ENCODE results near the gene PDE10A. TPM values are rescaled to one million over a fixed set of nuclear protein-coding genes. Genes with fewer than 3 reads are reported as not detected.

The PDE10A gene
- total and polyA plus RNA-seq, 2 of the 4 experiments (the other 2 are of a cell fraction): 3.4 to 12.4 TPM

DNA sequence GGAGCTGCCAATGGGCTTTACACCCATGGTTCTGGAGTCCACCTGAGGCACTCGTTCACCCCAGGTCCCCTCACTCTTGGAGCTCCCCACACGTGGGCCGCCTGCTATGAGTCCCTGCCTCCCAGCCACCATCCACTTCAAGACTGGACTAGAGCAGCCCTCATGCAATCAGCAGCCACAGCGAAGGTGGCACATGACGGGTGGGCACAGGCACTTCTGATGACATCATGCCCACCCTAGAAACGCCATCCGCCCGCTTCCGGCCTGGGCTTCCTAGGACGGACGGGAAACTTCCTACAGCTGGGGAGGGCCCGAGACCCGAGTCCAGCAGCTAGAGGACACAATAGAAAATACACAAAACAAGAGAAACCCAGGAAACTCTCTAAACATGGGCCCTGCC is 85.5 kb downstream of the PDE10A start:
- Histone ChIP-seq H3K79me1 (ENCODE audit: low read depth in 1 of 2, low read length in 2 of 2) (peaks cover 26 to 46% of the 10 kb centered on the region in 2 experiments), H2BK15ac (ENCODE audit: low read depth, low read length) (no peak overlapping the region), H2BK120ac (ENCODE audit: low read depth, low read length) (no peak overlapping the region), H4K91ac (ENCODE audit: insufficient read depth, low read depth, low read length) (no peak overlapping the region), H3K4me2 (ENCODE audit: low read depth, low read length) (no peak overlapping the region), H3K9ac (ENCODE audit: low read depth, low read length) (no peak overlapping the region), H4K20me1 (ENCODE audit: insufficient read depth, low read length) (peaks cover 7% of the 10 kb centered on the region; the same call in 1 of the 2 replicates), H3K9me3 (ENCODE audit: control insufficient read depth, insufficient read depth, low read length) (no peaks in the 10 kb centered on the region), H2AK9ac (replicated peaks; ENCODE audit: low read depth, low read length, poor library complexity) (no peak overlapping the region), H3K4me3 (ENCODE audit: insufficient read depth, low read depth, low read length) (no peak overlapping the region), H3K18ac (ENCODE audit: low read depth, low read length) (no peak overlapping the region), H2AK5ac (ENCODE audit: low read depth, low read length) (no peak overlapping the region), H3K4me1 (ENCODE audit: control insufficient read depth, insufficient read depth, low read length) (peaks cover 21% of the 10 kb centered on the region), H4K8ac (ENCODE audit: low read depth in 2 of 2, low read length in 2 of 2) (no peak overlapping the region), H3K56ac (ENCODE audit: extremely low read depth, insufficient read depth, low read length) (no peak overlapping the region), H3K27me3 (ENCODE audit: control insufficient read depth, insufficient read depth, low read length) (no peaks in the 10 kb centered on the region), H2AFZ (replicated peaks; ENCODE audit: low read length, poor library complexity) (no peak overlapping the region), H3K14ac (replicated peaks; ENCODE audit: low read depth, low read length) (no peak overlapping the region), H3K9me1 (ENCODE audit: insufficient read depth, low read length) (peaks cover 10% of the 10 kb centered on the region; the same call in 1 of the 2 replicates), H4K5ac (ENCODE audit: low read depth, low read length) (no peak overlapping the region), H3K4ac (ENCODE audit: low read depth, low read length) (no peak overlapping the region), H2BK20ac (ENCODE audit: low read depth, low read length) (no peak overlapping the region), H3K27ac (ENCODE audit: insufficient read depth, low read length) (no peak overlapping the region), H3K23ac (ENCODE audit: low read depth, low read length) (no peak overlapping the region), H3K36me3 (ENCODE audit: control insufficient read depth, insufficient read depth, low read length) (no peaks in the 10 kb centered on the region), H2BK5ac (ENCODE audit: low read depth, low read length, poor library complexity, severe bottlenecking) (no peak overlapping the region)
- TF ChIP-seq SMC3 (IDR thresholded peaks at IDR 0.05; ENCODE audit: low read depth, low read length) (no peak), MAZ (IDR thresholded peaks at IDR 0.05; ENCODE audit: borderline replicate concordance, low read depth, low read length) (no peak), POLR2A (IDR thresholded peaks at IDR 0.05; ENCODE audit: low read depth, low read length) (no peak), CHD1 (IDR thresholded peaks at IDR 0.05; ENCODE audit: low read depth, low read length) (no peak), RAD21 (IDR thresholded peaks at IDR 0.05; ENCODE audit: low read length) (no peak), MXI1 (IDR thresholded peaks at IDR 0.05; ENCODE audit: borderline replicate concordance, low read depth, low read length) (no peak), RCOR1 (IDR thresholded peaks at IDR 0.05; ENCODE audit: insufficient replicate concordance, low read length) (no peak), NFE2L2 (IDR thresholded peaks at IDR 0.05; ENCODE audit: low read depth, low read length) (no peak), RFX5 (IDR thresholded peaks at IDR 0.05; ENCODE audit: low read depth, low read length) (no peak), MAFK (IDR thresholded peaks at IDR 0.05; ENCODE audit: low read depth, low read length) (no peak), FOS (IDR thresholded peaks at IDR 0.05; ENCODE audit: low read depth, low read length) (no peak), BHLHE40 (IDR thresholded peaks at IDR 0.05; ENCODE audit: low read depth, low read length) (no peak), CEBPB (IDR thresholded peaks at IDR 0.05; ENCODE audit: low read depth, low read length) (no peak)
- TF ChIP-seq, protein P1, sequence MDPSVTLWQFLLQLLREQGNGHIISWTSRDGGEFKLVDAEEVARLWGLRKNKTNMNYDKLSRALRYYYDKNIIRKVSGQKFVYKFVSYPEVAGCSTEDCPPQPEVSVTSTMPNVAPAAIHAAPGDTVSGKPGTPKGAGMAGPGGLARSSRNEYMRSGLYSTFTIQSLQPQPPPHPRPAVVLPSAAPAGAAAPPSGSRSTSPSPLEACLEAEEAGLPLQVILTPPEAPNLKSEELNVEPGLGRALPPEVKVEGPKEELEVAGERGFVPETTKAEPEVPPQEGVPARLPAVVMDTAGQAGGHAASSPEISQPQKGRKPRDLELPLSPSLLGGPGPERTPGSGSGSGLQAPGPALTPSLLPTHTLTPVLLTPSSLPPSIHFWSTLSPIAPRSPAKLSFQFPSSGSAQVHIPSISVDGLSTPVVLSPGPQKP (IDR thresholded peaks at IDR 0.05; ENCODE audit: borderline replicate concordance, low read depth, low read length): no peak
- TF ChIP-seq, protein P2, sequence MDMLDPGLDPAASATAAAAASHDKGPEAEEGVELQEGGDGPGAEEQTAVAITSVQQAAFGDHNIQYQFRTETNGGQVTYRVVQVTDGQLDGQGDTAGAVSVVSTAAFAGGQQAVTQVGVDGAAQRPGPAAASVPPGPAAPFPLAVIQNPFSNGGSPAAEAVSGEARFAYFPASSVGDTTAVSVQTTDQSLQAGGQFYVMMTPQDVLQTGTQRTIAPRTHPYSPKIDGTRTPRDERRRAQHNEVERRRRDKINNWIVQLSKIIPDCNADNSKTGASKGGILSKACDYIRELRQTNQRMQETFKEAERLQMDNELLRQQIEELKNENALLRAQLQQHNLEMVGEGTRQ (IDR thresholded peaks at IDR 0.05; ENCODE audit: low read depth, low read length): no peak
- TF ChIP-seq, protein P3, sequence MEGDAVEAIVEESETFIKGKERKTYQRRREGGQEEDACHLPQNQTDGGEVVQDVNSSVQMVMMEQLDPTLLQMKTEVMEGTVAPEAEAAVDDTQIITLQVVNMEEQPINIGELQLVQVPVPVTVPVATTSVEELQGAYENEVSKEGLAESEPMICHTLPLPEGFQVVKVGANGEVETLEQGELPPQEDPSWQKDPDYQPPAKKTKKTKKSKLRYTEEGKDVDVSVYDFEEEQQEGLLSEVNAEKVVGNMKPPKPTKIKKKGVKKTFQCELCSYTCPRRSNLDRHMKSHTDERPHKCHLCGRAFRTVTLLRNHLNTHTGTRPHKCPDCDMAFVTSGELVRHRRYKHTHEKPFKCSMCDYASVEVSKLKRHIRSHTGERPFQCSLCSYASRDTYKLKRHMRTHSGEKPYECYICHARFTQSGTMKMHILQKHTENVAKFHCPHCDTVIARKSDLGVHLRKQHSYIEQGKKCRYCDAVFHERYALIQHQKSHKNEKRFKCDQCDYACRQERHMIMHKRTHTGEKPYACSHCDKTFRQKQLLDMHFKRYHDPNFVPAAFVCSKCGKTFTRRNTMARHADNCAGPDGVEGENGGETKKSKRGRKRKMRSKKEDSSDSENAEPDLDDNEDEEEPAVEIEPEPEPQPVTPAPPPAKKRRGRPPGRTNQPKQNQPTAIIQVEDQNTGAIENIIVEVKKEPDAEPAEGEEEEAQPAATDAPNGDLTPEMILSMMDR (conservative IDR thresholded peaks at IDR 0.05; ENCODE audit: low read depth, low read length): no peak
- intact Hi-C loops (cut with micrococcal nuclease) (no loop called here), dilution Hi-C loops (cut with HindIII; ENCODE audit: low sequenced_read_pairs, unreplicated experiment) (no loop called here), in situ Hi-C loops (cut with MboI; ENCODE audit: low sequenced_read_pairs) (no loop called here)
- CTCF ChIA-PET: no interaction called here
- ATAC-seq (ENCODE audit: low read depth) (no peak), DNase-seq (no peak)
- POLR2A ChIA-PET (ENCODE audit: unreplicated experiment): no interaction called here
- no TSS peak for BruUV-seq (replicated peaks)
- 83% methylated on average over 7 of the region's 13 CpGs; no CpG with 5 or more reads in 1 of the 2 experiments for WGBS, 2 experiments (ENCODE audit: extremely low coverage in 2 of 2, insufficient read length in 1 of 2)
